Stimulated activated CD8-positive, alpha-beta memory T cell treated with anti-CD3 and anti-CD28 coated beads, Interleukin-15, amount 100 ng/mL, for 1 hour (primary cell): ENCODE data around the gene ARMC6.

Source experiments
- DNase-seq: peaks from one replicate; pipeline ENCODE4 v3.0.0-alpha.2; 2020; ENCODE audit warnings: low read depth

The ARMC6 gene

GRCh38 chr19:19033426-19034203 lies at the start of gene ARMC6, which contains the start of gene SUGP2:
TSS of gene ARMC6 (plus strand) at chr19:19033603. CDS start at chr19:19034210, 607 bp downstream.
TSS of gene SUGP2 (minus strand) at chr19:19033517. CDS start at chr19:19031071, 2,446 bp downstream.
- DNase-seq: peak; percentile 60

- DNase-seq: no peak
Observed at GRCh38 chr19:18984251-18984650, 49.2 kb upstream of the ARMC6 start.

- no peak for DNase-seq
Observed at GRCh38 chr19:18985257-18985656, 48.1 kb upstream of the ARMC6 start.

- no peak for DNase-seq
Observed at GRCh38 chr19:18987456-18987855, 45.9 kb upstream of the ARMC6 start.

GRCh38 chr19:18989316-18989715 lies 44.1 kb upstream of the ARMC6 start:
- no peak for DNase-seq

- no peak for DNase-seq
Observed at GRCh38 chr19:18990128-18990708, 43.2 kb upstream of the ARMC6 start.

- no peak for DNase-seq
Observed at GRCh38 chr19:18991006-18991405, 42.4 kb upstream of the ARMC6 start.

- DNase-seq: no peak
Observed at GRCh38 chr19:18991468-18991867, 41.9 kb upstream of the ARMC6 start.

GRCh38 chr19:18992696-18993095 lies 40.7 kb upstream of the ARMC6 start:
- DNase-seq: no peak

GRCh38 chr19:18993115-18993514 lies 40.3 kb upstream of the ARMC6 start:
- DNase-seq: no peak

- no peak for DNase-seq
Observed at GRCh38 chr19:18995804-18996241, 37.6 kb upstream of the ARMC6 start.

GRCh38 chr19:18996351-18996750 lies 37.1 kb upstream of the ARMC6 start:
- no peak for DNase-seq

GRCh38 chr19:18996796-18997394 lies 36.5 kb upstream of the ARMC6 start:
- DNase-seq: no peak

- DNase-seq: no peak
Observed at GRCh38 chr19:18998276-18998675, 35.1 kb upstream of the ARMC6 start.

- no peak for DNase-seq
Observed at GRCh38 chr19:18999016-18999758, 34.2 kb upstream of the ARMC6 start.

GRCh38 chr19:18999896-19000620 lies 33.3 kb upstream of the ARMC6 start:
- no peak for DNase-seq

GRCh38 chr19:19004144-19004543 lies 29.3 kb upstream of the ARMC6 start:
- DNase-seq: no peak

GRCh38 chr19:19006213-19006612 lies 27.2 kb upstream of the ARMC6 start:
- DNase-seq: no peak

GRCh38 chr19:19009951-19010350 lies 23.5 kb upstream of the ARMC6 start:
- no peak for DNase-seq

GRCh38 chr19:19010551-19010950 lies 22.9 kb upstream of the ARMC6 start:
- no peak for DNase-seq

GRCh38 chr19:19021115-19021514 lies 12.3 kb upstream of the ARMC6 start:
- DNase-seq: no peak
